PFSK-1 (cell line): ENCODE results near the gene KRT23.

Experiments used
- POLR2AphosphoS5 ChIP-seq: IDR thresholded peaks from 2 replicates; pipeline ENCODE4 v1.6.1; 2012; ENCODE audit warnings: low read depth, mild to moderate bottlenecking, control low read depth, low read length, moderate library complexity
- REST ChIP-seq, 2 experiments: IDR thresholded peaks; 2 replicates each; pipeline versions ENCODE4 v1.6.1 to v1.8.0; 2011 to 2012; ENCODE audit warnings: low read depth in 2 of 2, low read length in 2 of 2, control low read depth in 1 of 2, inconsistent platforms in 1 of 2, mild to moderate bottlenecking in 1 of 2, moderate library complexity in 1 of 2; ENCODE audit not compliant: insufficient read depth in 1 of 2

GRCh38 chr17:40951011-40951622, 13.7 kb upstream of the KRT23 start:
- TF ChIP-seq REST (IDR thresholded peaks at IDR 0.05; ENCODE audit: insufficient read depth in 1 of 2, low read depth in 2 of 2, low read length in 2 of 2) (no peak), POLR2AphosphoS5 (no peak)
